ENCODE results near the gene PXDC1. TPM values are rescaled to one million over a fixed set of nuclear protein-coding genes. Genes with fewer than 3 reads are reported as not detected.

Gene PXDC1
- total RNA-seq, 1 donor from 2014 or later, result 92.5 TPM

Other genes starting within 250 kb of the PXDC1 start
- 3.9 TPM for gene FAM50B, start 97.7 kb upstream of the PXDC1 start, total RNA-seq (ENCODE audit: insufficient read depth, low replicate concordance)

Measured in umbilical cord (tissue), 1 donor.